ENCODE data around the gene SRSF1.

SRSF1 gene

GRCh38 chr17:57954397-57955182 lies 52.5 kb downstream of the SRSF1 start:
- H3K4me3 ChIP-seq (ENCODE audit: low read length) = no peak overlapping the region
- DNase-seq (ENCODE audit: low read depth, low spot score) = no peak

GRCh38 chr17:57953705-57954396 lies 53.2 kb downstream of the SRSF1 start:
- no peak for DNase-seq (ENCODE audit: low read depth, low spot score)
- H3K4me3 ChIP-seq (ENCODE audit: low read length) = no peak overlapping the region
